Trophoblast cell (in vitro differentiated cells and primary cell): ENCODE results near the gene CGNL1.

Experiments used
- DNase-seq, 2 donors: peaks; one replicate each; pipeline ENCODE4 v3.0.0-alpha.2; 2016
- H2AFZ ChIP-seq: 2 replicates; pipeline ENCODE4 v1.6.1; 2013; ENCODE audit warnings: low read length, moderate library complexity, mild to moderate bottlenecking; ENCODE audit not compliant: insufficient read depth, poor library complexity
- H2AK5ac ChIP-seq: 2 replicates; pipeline ENCODE4 v1.6.1; 2013; ENCODE audit warnings: mild to moderate bottlenecking, low read length
- H2BK120ac ChIP-seq: 2 replicates; pipeline ENCODE4 v1.6.1; 2013; ENCODE audit warnings: low read length, mild to moderate bottlenecking, moderate library complexity; ENCODE audit not compliant: insufficient read depth, poor library complexity
- H2BK12ac ChIP-seq: 2 replicates; pipeline ENCODE4 v1.6.1; 2013; ENCODE audit warnings: mild to moderate bottlenecking, low read length, moderate library complexity
- H2BK5ac ChIP-seq: 2 replicates; pipeline ENCODE4 v1.6.1; 2013; ENCODE audit warnings: low read length, low read depth, moderate library complexity, mild to moderate bottlenecking; ENCODE audit not compliant: poor library complexity
- H3K14ac ChIP-seq: 2 replicates; pipeline ENCODE4 v1.6.1; 2013; ENCODE audit warnings: mild to moderate bottlenecking, low read length
- H3K18ac ChIP-seq: 2 replicates; pipeline ENCODE4 v1.6.1; 2013; ENCODE audit warnings: mild to moderate bottlenecking, low read length
- H3K23ac ChIP-seq: 2 replicates; pipeline ENCODE4 v1.6.1; 2013; ENCODE audit warnings: low read length
- H3K27ac ChIP-seq: 2 replicates; pipeline ENCODE4 v1.5.1; 2013; ENCODE audit warnings: low read depth, mild to moderate bottlenecking, inconsistent platforms, low read length, moderate library complexity
- H3K27me3 ChIP-seq: 2 replicates; pipeline ENCODE4 v1.6.1; 2013; ENCODE audit warnings: inconsistent platforms, mild to moderate bottlenecking, low read length, moderate library complexity; ENCODE audit not compliant: insufficient read depth
- H3K36me3 ChIP-seq, 2 experiments: 1 replicate in 1 of 2; 2 replicates in 1 of 2; pipeline ENCODE4 v1.6.1; 2013; ENCODE audit warnings: low read length in 2 of 2, mild to moderate bottlenecking in 2 of 2, moderate library complexity in 1 of 2; ENCODE audit not compliant: insufficient read depth in 2 of 2, control insufficient read depth in 1 of 2
- H3K4ac ChIP-seq: 2 replicates; pipeline ENCODE4 v1.6.1; 2013; ENCODE audit warnings: low read depth, mild to moderate bottlenecking, low read length, moderate library complexity
- H3K4me1 ChIP-seq, 2 experiments: 1 replicate in 1 of 2; 2 replicates in 1 of 2; pipeline ENCODE4 v1.6.1; 2013; ENCODE audit warnings: low read length in 2 of 2, mild to moderate bottlenecking in 2 of 2, moderate library complexity in 1 of 2; ENCODE audit not compliant: insufficient read depth in 2 of 2, control insufficient read depth in 1 of 2
- H3K4me2 ChIP-seq: 2 replicates; pipeline ENCODE4 v1.6.1; 2013; ENCODE audit warnings: inconsistent platforms, mild to moderate bottlenecking, low read length, moderate library complexity
- H3K4me3 ChIP-seq: 2 replicates; pipeline ENCODE4 v1.5.1; 2013; ENCODE audit warnings: mild to moderate bottlenecking, low read depth, low read length, inconsistent platforms
- H3K79me1 ChIP-seq: one replicate; pipeline ENCODE4 v1.6.1; 2013; ENCODE audit warnings: low read length
- H3K79me2 ChIP-seq: 2 replicates; pipeline ENCODE4 v1.6.1; 2013; ENCODE audit warnings: low read length, mild to moderate bottlenecking; ENCODE audit not compliant: control insufficient read depth, insufficient read depth, poor library complexity
- H3K9ac ChIP-seq: 2 replicates; pipeline ENCODE4 v1.6.1; 2013; ENCODE audit warnings: mild to moderate bottlenecking, low read length
- H3K9me3 ChIP-seq: 2 replicates; pipeline ENCODE4 v1.6.1; 2013; ENCODE audit warnings: low read depth, mild to moderate bottlenecking, control low read depth, inconsistent platforms, low read length; ENCODE audit not compliant: insufficient read depth
- H4K12ac ChIP-seq: 2 replicates; pipeline ENCODE4 v1.6.1; 2013; ENCODE audit warnings: low read depth, mild to moderate bottlenecking, low read length, moderate library complexity
- H4K8ac ChIP-seq: 2 replicates; pipeline ENCODE4 v1.6.1; 2013; ENCODE audit warnings: low read depth, mild to moderate bottlenecking, low read length, moderate library complexity
- H4K91ac ChIP-seq: one replicate; pipeline ENCODE4 v1.6.1; 2013; ENCODE audit warnings: low read depth, mild to moderate bottlenecking, low read length, moderate library complexity
- WGBS: extraction: QIAGEN DNeasy Blood & Tissue Kit; methylation state at CpG from one replicate; pipeline ENCODE4 v1.1.7; 2013; ENCODE audit warnings: missing lambda C conversion rate; ENCODE audit not compliant: insufficient read length, insufficient coverage; ENCODE audit errors: extremely low coverage; 5-methylcytosine and 5-hydroxymethylcytosine counted together

Gene CGNL1

GRCh38 chr15:57410373-57410772, 34.1 kb downstream of the CGNL1 start:
- Histone ChIP-seq H3K36me3 (peaks cover 0 to 1% of the 10 kb centered on the region in 2 experiments), H3K27ac (no peak overlapping the region), H2AFZ (no peak overlapping the region), H3K4me2 (no peak overlapping the region), H3K23ac (no peak overlapping the region), H3K79me1 (peaks cover 7% of the 10 kb centered on the region), H3K4ac (no peak overlapping the region), H2BK120ac (no peak overlapping the region), H2BK12ac (no peak overlapping the region), H3K9me3 (peaks cover 2% of the 10 kb centered on the region), H3K4me3 (no peak overlapping the region), H2AK5ac (no peak overlapping the region), H2BK5ac (no peak overlapping the region), H4K91ac (no peak overlapping the region), H3K27me3 (no peaks in the 10 kb centered on the region), H3K14ac (no peak overlapping the region), H4K12ac (no peak overlapping the region), H3K4me1 (peaks cover 10 to 11% of the 10 kb centered on the region in 2 experiments), H3K18ac (no peak overlapping the region), H3K79me2 (peaks cover 1% of the 10 kb centered on the region), H4K8ac (no peak overlapping the region), H3K9ac (no peak overlapping the region)
- no peak for DNase-seq
- no CpG with 5 or more reads among the region's 3 CpGs for WGBS

- Histone ChIP-seq H2BK12ac (no peak overlapping the region), H2BK5ac (no peak overlapping the region), H3K36me3 (peaks cover 0 to 1% of the 10 kb centered on the region in 2 experiments), H3K18ac (no peak overlapping the region), H3K27me3 (no peaks in the 10 kb centered on the region), H3K4me1 (peaks cover 2 to 4% of the 10 kb centered on the region in 2 experiments), H3K27ac (no peak overlapping the region), H3K9me3 (peaks cover 2% of the 10 kb centered on the region), H3K4me2 (no peak overlapping the region), H4K8ac (no peak overlapping the region), H2AFZ (no peak overlapping the region), H3K79me2 (no peaks in the 10 kb centered on the region), H2AK5ac (no peak overlapping the region), H4K12ac (no peak overlapping the region), H3K79me1 (no peaks in the 10 kb centered on the region), H2BK120ac (no peak overlapping the region), H3K4ac (no peak overlapping the region), H3K14ac (no peak overlapping the region), H4K91ac (no peak overlapping the region), H3K23ac (no peak overlapping the region), H3K4me3 (no peak overlapping the region), H3K9ac (no peak overlapping the region)
- no CpG with 5 or more reads among the region's 12 CpGs for WGBS
- DNase-seq: peak; percentile 60 to 74
These were observed 35.9 kb downstream of the CGNL1 start for GRCh38 chr15:57411945-57412768.

DNA sequence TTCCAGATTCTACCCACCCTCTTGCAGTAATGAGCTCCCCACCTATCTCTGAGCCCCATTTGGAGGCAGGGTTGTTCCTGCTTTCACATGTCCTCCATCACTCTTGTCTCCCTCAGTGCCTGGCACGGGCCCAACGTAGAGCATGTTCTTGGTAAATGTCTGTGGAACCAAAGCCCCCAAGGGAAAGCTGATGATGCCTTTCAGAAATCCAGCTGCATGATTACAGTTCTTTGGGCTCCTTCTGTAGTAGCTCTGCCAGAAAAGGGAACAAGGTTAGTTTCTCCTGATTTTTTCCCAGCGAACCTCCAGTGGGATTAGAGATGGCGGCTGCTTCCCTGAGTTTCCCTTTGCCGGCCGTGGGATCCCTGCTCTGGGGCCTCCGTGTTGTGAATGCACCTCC, 39.3 kb downstream of the CGNL1 start:
- H3K27me3 ChIP-seq: no peaks in the 10 kb centered on the region
- H3K27ac ChIP-seq: no peak overlapping the region
- DNase-seq: no peak
- no peak overlapping the region for H3K14ac ChIP-seq
- no peak overlapping the region for H3K23ac ChIP-seq
- H3K79me2 ChIP-seq: no peaks in the 10 kb centered on the region
- no peak overlapping the region for H2BK5ac ChIP-seq
- WGBS: no CpG with 5 or more reads among the region's 7 CpGs
- no peaks in the 10 kb centered on the region for H3K79me1 ChIP-seq
- no peak overlapping the region for H2AFZ ChIP-seq
- H3K4me2 ChIP-seq: no peak overlapping the region
- peaks cover 0 to 1% of the 10 kb centered on the region in 2 experiments for H3K36me3 ChIP-seq
- no peak overlapping the region for H3K4ac ChIP-seq
- H4K8ac ChIP-seq: no peak overlapping the region
- H3K9me3 ChIP-seq: peaks cover 2% of the 10 kb centered on the region
- H2BK12ac ChIP-seq: no peak overlapping the region
- H3K9ac ChIP-seq: no peak overlapping the region
- H3K18ac ChIP-seq: no peak overlapping the region
- peaks cover 2 to 4% of the 10 kb centered on the region in 2 experiments for H3K4me1 ChIP-seq
- H4K12ac ChIP-seq: no peak overlapping the region
- H2BK120ac ChIP-seq: no peak overlapping the region
- no peak overlapping the region for H2AK5ac ChIP-seq
- H4K91ac ChIP-seq: no peak overlapping the region
- H3K4me3 ChIP-seq: no peak overlapping the region

- Histone ChIP-seq H4K8ac (no peak overlapping the region), H2BK12ac (no peak overlapping the region), H3K9ac (no peak overlapping the region), H4K91ac (no peak overlapping the region), H3K79me2 (no peaks in the 10 kb centered on the region), H2BK120ac (no peak overlapping the region), H3K27me3 (no peaks in the 10 kb centered on the region), H3K23ac (no peak overlapping the region), H3K4me3 (no peak overlapping the region), H2AK5ac (no peak overlapping the region), H3K79me1 (no peaks in the 10 kb centered on the region), H3K9me3 (peaks cover 2% of the 10 kb centered on the region), H3K18ac (no peak overlapping the region), H3K4me2 (no peak overlapping the region), H4K12ac (no peak overlapping the region), H3K27ac (no peak overlapping the region), H2AFZ (no peak overlapping the region), H3K36me3 (no peaks in the 10 kb centered on the region), H3K4ac (no peak overlapping the region), H2BK5ac (no peak overlapping the region), H3K14ac (no peak overlapping the region), H3K4me1 (peaks cover 0 to 14% of the 10 kb centered on the region in 2 experiments)
- peak; percentile 81 to 85 for DNase-seq
- no CpG with 5 or more reads among the region's 13 CpGs for WGBS
These were observed 42.3 kb downstream of the CGNL1 start for GRCh38 chr15:57418635-57419034.
